CD4-positive, alpha-beta T cell treated with Interleukin-21 for 1 hour (primary cell): Measurements from ENCODE around the gene POLR2A.

ENCODE experiments used
- DNase-seq: peaks from one replicate; pipeline ENCODE4 v3.0.0-alpha.2; 2020

The POLR2A gene

GRCh38 chr17:7484067-7484918 is at the start of gene POLR2A:
TSS of gene POLR2A (plus strand) at chr17:7484366.
- DNase-seq: peak; percentile 98

- no peak for DNase-seq
These were observed 48.2 kb upstream of the POLR2A start for GRCh38 chr17:7435676-7436555.

GRCh38 chr17:7436556-7437368 is 47.4 kb upstream of the POLR2A start:
- DNase-seq: peak; percentile 84

GRCh38 chr17:7437369-7437863 is 46.8 kb upstream of the POLR2A start:
- no peak for DNase-seq

GRCh38 chr17:7437950-7438614 is 46.1 kb upstream of the POLR2A start:
- peak; percentile 49 for DNase-seq

GRCh38 chr17:7438656-7439460 is 45.3 kb upstream of the POLR2A start:
- DNase-seq: no peak

- DNase-seq: no peak
These were observed 44.6 kb upstream of the POLR2A start, which contains the start of gene FGF11 for GRCh38 chr17:7439462-7440112. TSS of gene FGF11 (plus strand) at chr17:7439512. CDS start at chr17:7439621, 109 bp downstream.

GRCh38 chr17:7440113-7440833 is 43.9 kb upstream of the POLR2A start:
- DNase-seq: peak; percentile 38

- no peak for DNase-seq
These were observed 43.4 kb upstream of the POLR2A start for GRCh38 chr17:7440834-7441195.

GRCh38 chr17:7441266-7441665 is 42.9 kb upstream of the POLR2A start:
- DNase-seq: no peak

- no peak for DNase-seq
These were observed 42.0 kb upstream of the POLR2A start for GRCh38 chr17:7442142-7442541.

GRCh38 chr17:7443499-7444485 is 40.4 kb upstream of the POLR2A start:
- no peak for DNase-seq

GRCh38 chr17:7444682-7445618 is 39.2 kb upstream of the POLR2A start, which contains the start of gene CHRNB1:
TSS of gene CHRNB1 (plus strand) at chr17:7445061. CDS start at chr17:7445128, 67 bp downstream.
- no peak for DNase-seq

- DNase-seq: peak; percentile 39
These were observed 38.6 kb upstream of the POLR2A start for GRCh38 chr17:7445619-7445968.

GRCh38 chr17:7448461-7448860 is 35.7 kb upstream of the POLR2A start:
- DNase-seq: no peak

- DNase-seq: no peak
These were observed 24.1 kb upstream of the POLR2A start for GRCh38 chr17:7459961-7460545.
